ENCODE data around the gene KCNAB1. TPM values are rescaled to one million over a fixed set of nuclear protein-coding genes. Genes with fewer than 3 reads are reported as not detected.
"Not testable (repeated sequence)": the region's sequence is repeated elsewhere in the genome, so short reads cannot be mapped to it uniquely, and the experiment has no call there.

KCNAB1 gene
- total RNA-seq, 1 donor from 2014 or later, result 0.40 TPM

DNA sequence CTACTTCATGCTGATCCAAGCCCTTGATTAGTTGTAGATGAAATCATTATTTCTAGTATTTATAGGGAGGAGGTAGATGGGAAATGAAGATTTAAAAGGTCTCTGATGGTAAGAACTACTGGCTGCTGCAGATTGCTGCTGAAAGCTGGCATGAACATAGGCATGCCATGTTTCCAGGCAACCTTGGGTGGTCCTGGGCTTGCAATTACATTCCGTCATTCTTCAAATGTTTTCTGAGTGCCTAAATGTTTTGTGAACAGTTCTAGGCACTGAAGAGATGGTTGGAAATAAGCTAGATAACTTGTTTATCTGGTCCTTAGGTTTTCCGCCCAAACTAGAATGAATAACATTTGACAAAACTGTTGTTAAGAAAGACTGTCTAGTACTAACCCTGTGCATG lies 95.8 kb downstream of the KCNAB1 start:
- no peak for DNase-seq (ENCODE audit: low read depth)

DNA sequence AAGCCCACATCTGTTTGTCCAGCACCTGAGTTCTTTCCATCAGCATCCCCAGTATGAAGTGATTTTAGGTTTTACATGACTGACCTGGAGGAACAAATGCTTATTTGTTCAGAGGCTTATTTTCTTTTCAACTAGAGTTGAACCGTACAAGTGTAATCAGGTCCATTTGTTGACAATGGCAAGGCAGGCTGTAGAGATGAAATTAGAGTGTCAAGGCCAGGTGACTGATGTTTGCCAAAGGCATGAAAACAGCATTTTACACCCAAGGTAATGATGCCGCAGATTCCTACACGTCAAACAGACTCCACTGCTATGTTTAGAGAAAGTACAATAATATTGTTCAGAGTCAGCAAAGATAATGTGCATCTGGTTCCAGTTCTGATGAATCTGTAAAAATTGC lies 96.5 kb downstream of the KCNAB1 start:
- DNase-seq (ENCODE audit: low read depth), result no peak

DNA sequence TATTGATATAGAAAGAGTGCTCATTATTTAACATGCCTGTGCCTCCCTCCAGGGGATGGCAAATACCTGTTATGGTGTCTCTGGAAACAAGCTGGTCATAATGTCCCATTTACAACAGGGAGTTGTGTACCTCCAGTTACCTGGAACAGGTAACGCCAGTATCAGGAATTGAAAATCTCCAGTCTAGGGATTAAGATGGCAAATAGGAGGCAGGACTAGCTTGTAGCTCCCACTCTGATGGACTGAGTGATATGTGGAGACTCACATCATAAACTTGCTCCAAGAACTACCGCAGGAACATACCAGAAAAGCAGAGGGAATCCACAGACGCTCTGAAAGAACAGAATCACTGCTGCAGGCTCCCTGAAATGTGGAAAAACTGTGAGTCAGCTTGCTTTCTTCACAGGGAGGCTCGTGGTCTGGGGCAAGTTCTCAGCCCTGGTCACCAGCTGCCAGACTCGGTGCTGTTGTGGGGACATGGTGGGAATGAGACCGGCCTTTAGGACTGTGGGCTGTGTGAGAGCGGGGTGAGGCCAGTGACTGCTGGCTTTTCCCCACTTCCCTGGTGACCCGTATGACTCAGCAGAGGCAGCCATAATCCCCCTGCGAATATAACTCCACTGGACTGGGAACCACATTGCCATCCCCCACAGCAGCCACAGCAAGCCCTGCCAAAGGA lies 97.4 kb downstream of the KCNAB1 start:
- peak; percentile 85 for DNase-seq (ENCODE audit: low read depth)

DNA sequence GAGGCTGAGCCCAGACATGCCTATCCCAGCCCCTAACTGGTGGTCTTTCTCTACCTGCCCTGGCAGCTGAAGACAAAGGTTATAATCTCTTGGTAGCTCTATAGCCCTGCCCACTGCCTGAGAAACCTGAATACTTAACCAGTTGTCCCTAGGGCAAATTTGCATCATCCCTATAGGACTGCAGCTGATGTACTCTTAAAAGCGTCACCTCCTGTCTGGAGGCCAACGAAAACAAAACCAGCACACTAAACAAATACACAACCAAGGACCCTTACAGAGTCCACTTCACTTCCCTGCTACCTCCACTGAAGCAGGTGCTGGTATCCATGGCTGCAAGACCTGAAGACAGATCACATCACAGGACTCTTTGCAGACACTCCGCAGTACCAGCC lies 98.0 kb downstream of the KCNAB1 start:
- no peak for DNase-seq (ENCODE audit: low read depth)

DNA sequence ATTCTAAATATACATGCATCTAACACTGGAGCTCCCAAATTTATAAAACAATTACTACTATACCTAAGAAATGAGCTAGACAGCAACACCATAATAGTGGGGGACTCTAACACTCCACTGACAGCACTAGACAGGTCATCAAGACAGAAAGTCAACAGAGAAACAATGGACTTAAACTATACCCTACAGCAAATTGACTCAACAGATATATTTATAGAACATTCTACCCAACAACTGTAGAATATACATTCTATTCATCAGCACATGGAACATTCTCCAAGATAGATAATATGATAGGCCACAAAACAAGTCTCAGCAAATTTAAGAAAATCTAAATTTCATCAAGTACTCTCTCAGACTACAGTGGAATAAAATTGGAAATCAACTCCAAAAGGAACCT lies 102.0 kb downstream of the KCNAB1 start:
- DNase-seq (ENCODE audit: low read depth), result not testable (repeated sequence)

DNA sequence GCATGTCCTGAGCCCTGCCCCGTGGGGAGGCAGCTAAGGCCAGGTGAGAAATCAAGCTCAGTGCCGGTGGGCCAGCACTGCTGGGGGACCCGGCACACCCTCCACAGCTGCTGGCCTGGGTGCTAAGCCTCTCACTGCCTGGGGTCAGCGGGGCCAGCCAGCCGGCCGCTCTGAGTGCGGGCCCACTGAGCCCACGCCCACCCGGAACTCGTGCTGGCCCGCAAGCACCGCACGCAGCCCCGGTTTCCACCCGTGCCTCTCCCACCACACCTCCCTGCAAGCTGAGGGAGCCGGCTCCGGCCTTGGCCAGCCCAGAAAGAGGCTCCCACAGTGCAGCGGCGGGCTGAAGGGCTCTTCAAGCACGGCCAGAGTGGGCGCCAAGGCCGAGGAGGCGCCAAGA lies 103.7 kb downstream of the KCNAB1 start:
- not testable (repeated sequence) for DNase-seq (ENCODE audit: low read depth)

DNA sequence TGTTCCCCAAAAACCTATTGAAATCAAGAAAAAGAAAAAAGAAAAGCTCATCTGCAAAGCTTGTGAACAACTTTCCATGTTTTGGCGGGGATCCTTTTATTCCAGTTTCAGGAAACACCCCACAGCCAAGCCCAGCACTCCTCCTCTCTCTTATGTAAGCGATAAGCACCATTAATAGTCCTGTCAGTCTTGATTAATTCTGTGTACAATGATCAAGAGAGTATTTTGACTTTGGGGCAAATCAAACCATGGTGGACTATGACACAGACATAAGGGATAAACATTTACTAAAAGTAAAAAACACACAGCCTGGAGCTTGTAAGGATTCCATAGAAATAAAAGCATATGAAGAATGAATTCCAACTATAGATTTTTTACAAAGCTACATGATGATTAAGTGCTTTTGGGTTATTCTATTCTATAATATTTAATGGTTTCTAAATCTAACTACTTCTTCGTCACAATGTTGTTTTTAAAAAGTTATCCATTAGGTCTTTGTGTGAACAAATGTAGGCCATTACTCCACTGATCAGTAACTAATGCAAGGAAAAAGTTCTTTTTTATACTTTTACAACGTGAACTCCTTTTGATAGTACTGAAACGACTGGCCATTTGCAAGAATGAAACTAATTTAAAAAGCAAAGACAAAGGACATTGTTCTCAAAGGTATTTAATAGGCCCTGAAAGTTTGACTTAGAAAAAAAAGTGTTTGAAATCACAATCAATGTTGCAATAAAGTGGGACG lies 106.5 kb downstream of the KCNAB1 start:
- no peak for DNase-seq (ENCODE audit: low read depth)

DNA sequence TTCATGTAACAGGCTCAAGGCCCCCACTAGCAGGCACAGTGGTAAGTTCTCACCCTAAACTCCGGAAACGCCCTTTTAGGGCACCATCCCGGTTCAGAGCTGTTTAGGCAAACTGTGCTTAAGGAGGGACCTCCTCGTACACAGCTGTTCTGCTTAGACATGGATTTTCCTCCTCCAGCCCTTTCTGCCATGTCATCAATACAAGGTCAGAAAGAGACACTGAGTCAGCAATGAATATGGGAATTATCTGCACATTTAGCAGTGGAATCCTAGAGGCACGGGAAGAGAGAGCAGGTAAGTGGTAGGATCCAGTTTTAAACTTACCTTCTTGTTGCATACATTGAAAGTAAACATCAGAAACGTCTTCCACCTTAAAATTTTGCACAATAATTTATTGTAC lies 107.3 kb downstream of the KCNAB1 start:
- no peak for DNase-seq (ENCODE audit: low read depth)

DNA sequence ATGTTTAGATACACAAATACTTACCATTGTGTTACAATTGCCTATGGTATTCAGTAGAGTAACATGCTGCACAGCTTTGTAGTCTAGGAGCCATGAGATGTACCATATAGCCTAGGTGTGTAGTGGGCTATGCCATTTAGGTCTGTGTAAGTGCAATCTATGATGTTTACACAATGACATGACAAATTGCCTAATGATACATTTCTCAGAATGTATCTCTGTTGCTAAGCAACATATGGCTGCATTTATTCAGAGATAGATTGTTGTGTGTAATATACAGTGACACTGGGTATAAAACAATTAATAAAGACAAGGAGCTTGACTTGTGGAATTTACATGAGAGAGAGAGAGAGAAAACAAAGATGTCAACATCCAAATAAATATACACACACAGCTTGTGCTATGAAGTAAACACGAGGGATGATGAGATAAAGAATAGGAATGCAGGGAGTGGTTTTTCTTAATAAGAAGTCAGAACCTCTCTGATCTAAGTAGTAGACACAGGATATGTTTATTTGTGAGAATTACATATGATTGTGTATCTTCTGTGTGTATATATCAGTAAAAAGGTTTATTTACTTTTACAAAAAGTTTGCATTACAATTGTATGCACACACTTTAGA lies 110.0 kb downstream of the KCNAB1 start:
- DNase-seq (ENCODE audit: low read depth), result no peak

DNA sequence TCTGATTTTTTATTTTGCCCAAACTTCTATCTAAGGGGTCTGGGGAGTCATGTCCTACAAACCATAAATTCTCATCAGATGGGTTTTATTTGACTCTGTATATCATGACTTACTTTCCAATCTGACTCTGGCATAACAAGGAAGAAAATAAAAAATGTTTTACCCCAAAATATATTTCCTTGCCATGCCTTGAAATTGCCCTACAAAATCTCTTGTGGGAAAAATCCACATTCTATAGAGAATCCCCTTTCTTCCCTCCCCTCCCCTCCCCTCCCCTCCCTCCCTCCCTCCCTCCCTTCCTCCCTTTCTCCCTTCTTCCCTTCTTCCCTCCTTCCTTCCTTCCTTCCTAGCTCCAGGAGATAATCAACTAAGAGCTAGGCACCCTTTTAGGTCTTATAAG lies 110.8 kb downstream of the KCNAB1 start:
- not testable (repeated sequence) for DNase-seq (ENCODE audit: low read depth)

DNA sequence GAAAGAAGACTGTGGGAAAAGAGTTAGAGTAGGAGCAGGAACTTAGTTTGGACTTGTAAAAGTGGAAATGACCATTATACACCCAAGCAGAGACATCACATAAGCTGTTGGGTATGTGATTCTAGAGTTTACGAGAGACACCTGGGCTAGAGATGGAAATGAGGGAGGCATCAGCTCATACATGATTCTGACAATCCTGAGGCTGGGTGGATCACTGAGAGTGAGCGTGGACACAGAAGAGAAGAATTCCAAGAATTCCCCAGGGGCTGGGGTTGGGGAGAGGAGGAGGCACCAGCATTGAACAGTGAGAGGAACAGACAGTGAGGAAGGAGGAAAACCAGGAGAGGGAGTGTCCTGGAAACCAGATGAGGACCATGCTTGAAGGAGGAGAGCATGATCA lies 113.5 kb downstream of the KCNAB1 start:
- no peak for DNase-seq (ENCODE audit: low read depth)

DNA sequence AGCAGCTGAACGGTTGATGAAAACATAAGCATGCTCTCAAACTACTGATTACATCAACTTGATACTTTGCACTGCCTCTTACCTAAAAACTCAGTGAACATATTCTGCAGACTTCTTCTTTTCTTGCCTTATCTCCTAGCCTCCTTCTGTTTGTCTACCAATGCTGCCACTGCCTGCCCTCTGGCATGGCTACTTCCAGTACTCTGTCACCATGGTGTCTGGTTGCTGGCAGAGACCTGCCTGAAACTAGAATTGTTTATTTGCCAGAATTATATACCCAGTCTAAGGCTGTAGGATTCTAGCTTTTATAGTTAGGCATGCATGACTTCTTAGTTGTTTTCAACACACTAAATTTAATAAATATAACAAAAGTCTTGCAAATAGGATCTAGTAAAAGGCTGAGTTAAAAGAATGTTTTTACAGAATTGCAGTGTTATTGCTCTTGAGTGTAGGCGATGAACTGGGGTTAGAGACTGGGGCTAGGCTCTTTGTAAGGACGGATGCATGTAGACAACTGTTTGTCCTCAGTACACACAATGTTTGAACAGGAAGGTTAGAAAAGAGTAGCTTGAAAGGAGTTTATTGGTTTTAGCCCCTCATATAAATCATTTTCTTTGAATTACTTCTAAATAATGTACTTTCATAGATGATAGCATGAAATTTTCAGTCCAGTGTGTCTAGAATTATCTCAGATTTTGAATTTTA lies 116.3 kb downstream of the KCNAB1 start:
- DNase-seq (ENCODE audit: low read depth), result no peak

DNA sequence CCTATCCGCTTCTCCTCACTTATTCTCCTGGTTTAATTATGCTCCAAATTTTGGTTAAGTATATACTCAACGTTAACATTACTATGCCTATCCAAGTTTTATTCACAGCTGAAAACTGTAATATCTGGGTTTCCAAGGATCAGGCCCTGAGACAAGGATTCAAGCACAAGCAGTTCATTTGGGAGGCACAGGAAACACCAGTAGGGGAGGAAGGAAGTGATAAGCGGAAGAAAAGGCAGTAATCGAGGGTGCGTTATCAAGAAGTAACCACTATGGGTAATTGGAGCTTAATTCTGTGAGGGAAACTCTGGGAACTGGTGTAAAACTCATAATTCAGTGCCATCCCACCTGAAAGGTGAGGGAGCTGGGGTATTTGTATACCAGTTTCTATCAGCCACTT lies 120.3 kb downstream of the KCNAB1 start:
- no peak for DNase-seq (ENCODE audit: low read depth)

DNA sequence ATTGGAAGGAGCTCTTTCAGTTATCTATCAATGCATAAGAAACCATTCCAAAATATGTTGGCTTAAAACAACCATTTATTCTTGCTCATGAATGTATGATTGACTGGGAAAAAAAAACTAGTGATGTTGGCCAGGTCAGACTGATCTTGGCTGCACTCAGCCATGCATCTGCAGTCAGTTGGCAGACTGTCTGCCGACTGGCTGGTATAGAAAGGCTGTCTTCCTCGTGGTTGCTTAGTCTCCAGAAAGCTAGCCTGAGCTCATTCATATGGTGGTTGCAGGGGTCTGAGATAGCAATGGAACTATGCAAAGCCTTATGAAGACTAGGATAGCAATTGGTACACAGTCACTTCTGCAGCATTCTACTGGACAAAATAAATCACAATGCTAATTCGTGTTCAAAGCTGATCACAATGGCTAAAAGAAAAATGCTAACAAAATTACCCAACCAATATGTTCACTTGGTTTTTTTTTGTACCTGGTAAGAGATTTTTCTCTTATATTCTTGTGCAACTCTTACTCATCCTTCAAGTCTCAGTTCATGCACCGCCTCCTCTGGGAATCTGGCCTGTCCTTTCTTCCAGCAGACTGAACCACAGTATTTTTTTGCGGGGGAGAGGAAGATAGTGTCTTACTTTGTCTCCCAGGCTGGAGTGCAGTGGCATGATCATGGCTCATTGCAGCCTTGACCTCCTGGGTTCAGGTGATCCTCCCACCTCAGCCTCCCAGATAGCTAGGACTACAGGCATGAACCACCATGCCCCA lies 126.8 kb downstream of the KCNAB1 start:
- DNase-seq (ENCODE audit: low read depth), result no peak

DNA sequence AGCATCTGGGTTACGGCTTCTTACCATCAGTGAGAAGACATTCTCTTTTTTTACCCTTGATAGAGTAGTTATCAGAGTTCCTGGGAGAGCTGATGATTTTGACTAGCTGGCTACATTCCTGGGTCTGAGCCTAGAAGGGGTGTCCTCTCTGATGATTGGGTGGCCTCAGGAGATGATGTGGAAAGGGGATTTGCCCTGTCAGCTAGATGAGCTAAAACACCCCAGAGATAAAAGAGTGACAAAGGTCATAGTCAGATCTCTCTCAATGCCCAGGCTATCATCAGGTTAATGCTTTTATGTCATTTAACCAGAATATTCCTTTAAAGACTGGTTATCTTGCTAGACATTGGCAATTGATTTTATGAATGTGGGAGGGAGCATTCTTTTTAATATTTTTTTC lies 130.2 kb downstream of the KCNAB1 start:
- no peak for DNase-seq (ENCODE audit: low read depth)

DNA sequence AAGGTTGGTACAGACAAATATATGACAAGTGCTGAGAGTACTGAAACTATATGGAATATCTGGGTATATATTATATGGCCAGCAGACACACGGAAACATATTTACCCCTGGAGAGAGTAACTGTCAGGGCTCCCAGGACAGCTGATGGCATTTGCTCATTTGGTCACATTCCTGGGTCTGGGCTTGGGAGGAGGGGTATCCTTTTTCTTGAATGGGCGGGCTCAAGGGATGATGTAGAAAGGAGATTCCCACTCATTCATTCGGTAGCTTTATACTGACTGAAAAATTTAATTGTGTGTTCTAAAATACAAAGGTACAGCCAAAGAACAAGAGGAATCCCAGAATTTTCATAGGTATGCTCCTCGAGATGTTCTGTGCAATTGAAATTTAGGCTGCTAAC lies 131.0 kb downstream of the KCNAB1 start:
- no peak for DNase-seq (ENCODE audit: low read depth)

DNA sequence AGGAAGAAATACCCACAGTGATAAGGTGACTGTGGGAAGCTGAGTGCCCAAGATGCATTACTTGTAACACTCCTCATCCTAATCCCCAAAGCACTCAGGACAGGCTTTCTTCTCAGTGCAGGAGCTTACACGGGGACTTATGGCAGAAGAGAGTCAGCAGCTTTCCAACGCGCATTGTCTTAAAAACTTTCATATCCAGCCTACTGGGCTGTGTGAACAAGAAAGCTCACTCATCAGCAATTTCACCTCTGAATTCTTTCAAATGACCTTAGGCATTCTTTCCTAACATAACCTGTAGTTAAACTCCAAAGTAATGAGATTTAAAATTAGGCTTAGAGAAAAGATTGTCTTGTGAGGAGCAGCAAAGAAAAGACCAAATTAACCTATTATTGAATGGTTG lies 132.3 kb downstream of the KCNAB1 start:
- no peak for DNase-seq (ENCODE audit: low read depth)

DNA sequence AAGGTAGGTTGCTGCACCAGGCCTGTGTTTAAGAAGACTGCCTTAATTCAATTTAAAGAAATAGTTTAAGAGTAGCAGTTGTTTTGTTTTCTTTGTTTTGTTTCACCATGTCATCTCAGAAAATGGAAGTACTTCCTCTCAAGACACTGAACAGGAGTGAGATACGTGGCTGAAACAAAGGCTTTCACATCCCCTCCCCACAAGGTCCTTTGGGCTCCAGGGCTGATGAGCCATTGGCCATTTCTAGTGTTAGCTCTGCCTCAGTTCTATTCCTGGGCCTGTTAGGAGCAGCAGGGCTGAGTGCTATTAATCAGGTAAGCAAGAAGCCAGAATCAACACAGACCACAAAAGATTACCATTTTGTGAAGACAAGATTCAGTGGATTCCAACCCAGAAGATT lies 132.8 kb downstream of the KCNAB1 start:
- no peak for DNase-seq (ENCODE audit: low read depth)

DNA sequence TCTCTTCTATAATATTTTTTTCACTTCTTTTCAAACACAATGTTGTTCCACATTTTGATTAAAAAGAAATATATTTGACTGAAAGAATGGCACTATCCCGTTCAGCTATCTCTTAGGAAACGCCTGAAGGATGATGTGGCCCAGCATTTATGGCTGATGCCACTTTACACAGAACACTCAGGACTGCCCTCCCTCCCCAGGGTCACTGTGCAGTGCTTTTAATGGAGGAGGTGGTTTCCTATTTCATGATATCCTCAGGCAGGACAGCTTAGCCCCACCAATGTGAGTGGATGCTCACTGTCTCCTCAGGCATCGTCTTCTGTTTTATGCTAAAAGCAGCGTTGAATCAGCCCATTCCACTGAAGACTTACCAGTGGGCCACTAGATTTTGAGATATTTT lies 135.9 kb downstream of the KCNAB1 start:
- no peak for DNase-seq (ENCODE audit: low read depth)

DNA sequence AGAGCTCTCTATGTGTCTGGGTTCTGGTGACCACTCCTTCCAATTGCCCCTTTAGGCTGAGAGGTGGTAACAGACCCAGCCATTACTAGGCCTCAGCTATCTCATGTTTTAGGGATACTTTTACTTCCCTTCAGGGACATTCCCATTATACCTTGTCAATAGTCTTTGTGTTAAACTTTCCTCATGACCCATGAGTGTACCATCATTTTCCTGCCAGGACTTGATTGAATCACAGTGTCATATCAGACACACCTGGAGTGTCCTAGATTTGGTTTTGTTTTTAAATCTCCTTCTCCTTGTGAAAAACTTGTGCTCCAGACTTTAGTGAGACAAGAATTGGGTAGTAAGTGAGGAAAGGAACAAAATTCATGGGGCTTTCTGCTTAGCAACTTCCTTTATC lies 136.6 kb downstream of the KCNAB1 start:
- DNase-seq (ENCODE audit: low read depth), result no peak

DNA sequence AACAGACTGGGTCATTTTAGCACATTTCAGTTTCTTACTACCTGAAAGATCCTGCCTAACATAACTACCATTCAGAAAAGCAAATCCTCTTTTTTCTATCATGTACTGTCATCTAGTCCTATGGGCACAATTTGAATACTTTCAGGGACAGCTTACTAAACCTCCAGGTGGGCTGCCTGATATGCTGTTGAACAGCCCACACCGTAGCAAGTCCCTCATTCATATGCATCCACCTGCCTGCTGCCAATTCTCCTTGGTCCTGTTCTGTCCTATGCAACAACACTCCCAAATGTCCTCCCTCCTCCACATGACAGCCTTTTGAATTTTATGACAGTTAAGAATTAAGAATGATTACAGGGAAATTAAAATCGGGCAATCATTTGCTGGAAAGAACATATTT lies 137.9 kb downstream of the KCNAB1 start:
- DNase-seq (ENCODE audit: low read depth), result no peak

Measured in myocyte (in vitro differentiated cells).